Dermis microvascular lymphatic vessel endothelial cell (primary cell): ENCODE results near the gene TMCC3. TPM values are rescaled to one million over a fixed set of nuclear protein-coding genes. Genes with fewer than 3 reads are reported as not detected.
A peak's percentile ranks its signal among the peaks of the same experiment; 100 is the strongest.
"Not testable (repeated sequence)": the region's sequence is repeated elsewhere in the genome, so short reads cannot be mapped to it uniquely, and the experiment has no call there.

Experiments used
- DNase-seq, 2 donors: peaks; one replicate each; pipeline versions ENCODE4 v3.0.0 to v3.0.0-alpha.2; 2010; ENCODE audit warnings: low read depth in 2 of 2
- total RNA-seq: library from RNA; depleted of rRNA; stranded (reverse); fragments of >200 nt; gene quantifications from 2 replicates; pipeline ENCODE4 v1.2.1, GENCODE V29; 2014

The TMCC3 gene
- total RNA-seq, 1 donor from 2014 or later: 4.1 TPM

- no peak for DNase-seq
Measured at GRCh38 chr12:94575024-94575423, 75.3 kb downstream of the TMCC3 start.

- peak; percentile 95 to 98 for DNase-seq
Measured at GRCh38 chr12:94571556-94571955, 78.8 kb downstream of the TMCC3 start.

GRCh38 chr12:94570161-94570560 lies 80.2 kb downstream of the TMCC3 start:
- peak in 1 of 2 donors; percentile 89 for DNase-seq

- DNase-seq: no peak
Measured at GRCh38 chr12:94567761-94568160, 82.6 kb downstream of the TMCC3 start.

- DNase-seq: no peak
Measured at GRCh38 chr12:94566345-94566744, 84.0 kb downstream of the TMCC3 start.

- DNase-seq: no peak
Measured at GRCh38 chr12:94565683-94566082, 84.7 kb downstream of the TMCC3 start.

- DNase-seq: no peak
Measured at GRCh38 chr12:94563286-94563685, 87.1 kb downstream of the TMCC3 start.

- no peak for DNase-seq
Measured at GRCh38 chr12:94561943-94562411, 88.4 kb downstream of the TMCC3 start.

- peak in 1 of 2 donors; percentile 73 for DNase-seq
Measured at GRCh38 chr12:94560431-94561221, 89.7 kb downstream of the TMCC3 start.

- no peak for DNase-seq
Measured at GRCh38 chr12:94558612-94559011, 91.7 kb downstream of the TMCC3 start.

GRCh38 chr12:94557746-94558295 lies 92.5 kb downstream of the TMCC3 start:
- no peak for DNase-seq

- no peak for DNase-seq
Measured at GRCh38 chr12:94555687-94556086, 94.7 kb downstream of the TMCC3 start.

GRCh38 chr12:94553875-94554274 lies 96.5 kb downstream of the TMCC3 start:
- DNase-seq: no peak

- peak in 1 of 2 donors; percentile 64 for DNase-seq
Measured at GRCh38 chr12:94553130-94553519, 97.2 kb downstream of the TMCC3 start.

GRCh38 chr12:94551810-94552209 lies 98.5 kb downstream of the TMCC3 start:
- DNase-seq: no peak

GRCh38 chr12:94550964-94551363 lies 99.4 kb downstream of the TMCC3 start:
- DNase-seq: no peak

GRCh38 chr12:94548833-94549232 lies 101.5 kb downstream of the TMCC3 start:
- DNase-seq: not testable (repeated sequence)

- DNase-seq: peak; percentile 52 to 83
Measured at GRCh38 chr12:94545935-94546771, 104.2 kb downstream of the TMCC3 start.

GRCh38 chr12:94544355-94544754 lies 106.0 kb downstream of the TMCC3 start:
- no peak for DNase-seq

- no peak for DNase-seq
Measured at GRCh38 chr12:94538318-94538717, 112.0 kb downstream of the TMCC3 start.

GRCh38 chr12:94536040-94536965 lies 114.1 kb downstream of the TMCC3 start:
- no peak for DNase-seq
